HK-2 (cell line): ENCODE data around the gene DLG2.
"Not testable (repeated sequence)": the region's sequence is repeated elsewhere in the genome, so short reads cannot be mapped to it uniquely, and the experiment has no call there.

Experiments used
- DNase-seq: peaks from one replicate; pipeline ENCODE4 v3.0.0-alpha.2; 2018; ENCODE audit not compliant: unreplicated experiment

DLG2 gene

GRCh38 chr11:85115798-85116197, 511.3 kb downstream of the DLG2 start:
- no peak for DNase-seq

- DNase-seq = no peak
Observed at GRCh38 chr11:85114786-85115185, 512.4 kb downstream of the DLG2 start.

GRCh38 chr11:85110246-85110645, 516.9 kb downstream of the DLG2 start:
- DNase-seq = not testable (repeated sequence)

GRCh38 chr11:85109141-85109540, 518.0 kb downstream of the DLG2 start:
- no peak for DNase-seq

- DNase-seq = no peak
Observed at GRCh38 chr11:85105868-85106267, 521.3 kb downstream of the DLG2 start.

- DNase-seq = no peak
Observed at GRCh38 chr11:85099522-85099921, 527.6 kb downstream of the DLG2 start.

GRCh38 chr11:85098996-85099395, 528.1 kb downstream of the DLG2 start:
- no peak for DNase-seq

GRCh38 chr11:85096939-85097338, 530.2 kb downstream of the DLG2 start:
- DNase-seq = no peak

- DNase-seq = no peak
Observed at GRCh38 chr11:85095239-85095638, 531.9 kb downstream of the DLG2 start.

GRCh38 chr11:85094795-85095194, 532.3 kb downstream of the DLG2 start:
- DNase-seq = no peak

GRCh38 chr11:85089654-85090053, 537.5 kb downstream of the DLG2 start:
- no peak for DNase-seq

- DNase-seq = no peak
Observed at GRCh38 chr11:85088286-85088685, 538.9 kb downstream of the DLG2 start.

GRCh38 chr11:85086504-85087284, 540.5 kb downstream of the DLG2 start:
- DNase-seq = no peak

- DNase-seq = no peak
Observed at GRCh38 chr11:85076535-85077330, 550.4 kb downstream of the DLG2 start.

GRCh38 chr11:85062659-85063058, 564.5 kb downstream of the DLG2 start:
- DNase-seq = no peak

- DNase-seq = no peak
Observed at GRCh38 chr11:85052636-85053035, 574.5 kb downstream of the DLG2 start.

GRCh38 chr11:85048801-85049200, 578.3 kb downstream of the DLG2 start:
- DNase-seq = no peak

GRCh38 chr11:85045716-85046115, 581.4 kb downstream of the DLG2 start:
- no peak for DNase-seq

- DNase-seq = no peak
Observed at GRCh38 chr11:85044911-85045310, 582.2 kb downstream of the DLG2 start.

GRCh38 chr11:85042361-85042760, 584.8 kb downstream of the DLG2 start:
- no peak for DNase-seq

GRCh38 chr11:85040166-85040565, 587.0 kb downstream of the DLG2 start:
- no peak for DNase-seq

- no peak for DNase-seq
Observed at GRCh38 chr11:85029964-85030363, 597.2 kb downstream of the DLG2 start.
